ENCODE measurements around the gene VPS8. TPM values are rescaled to one million over a fixed set of nuclear protein-coding genes. Genes with fewer than 3 reads are reported as not detected.
"Not testable (repeated sequence)": the region's sequence is repeated elsewhere in the genome, so short reads cannot be mapped to it uniquely, and the experiment has no call there.

VPS8 gene
- total and polyA plus RNA-seq, 2 donors (not counting 1 experiment from before 2014, with no cell fraction given) = 24.9 to 99.4 TPM

- H3K4me2 ChIP-seq (ENCODE audit: extremely low read depth, insufficient read depth, low read length) = no peak overlapping the region
- H3K4me3 ChIP-seq (replicated peaks in 1 of 4; ENCODE audit: control extremely low read depth in 1 of 4, insufficient read depth in 1 of 4, low read depth in 3 of 4, low read length in 4 of 4) = no peak overlapping the region
- TF ChIP-seq CTCF (conservative IDR thresholded peaks at IDR 0.05 in 1 of 2, IDR thresholded peaks at IDR 0.05 in 1 of 2; ENCODE audit: low read depth in 1 of 2, low read length in 2 of 2) = no peak
- TF ChIP-seq EZH2 (IDR thresholded peaks at IDR 0.05; ENCODE audit: low read length, missing control alignments) = no peak
- no peaks in the 10 kb centered on the region for H3K27me3 ChIP-seq (ENCODE audit: control insufficient read depth, insufficient read depth, low read length)
- H3K79me2 ChIP-seq (ENCODE audit: control insufficient read depth, insufficient read depth, low read length) = no peaks in the 10 kb centered on the region
- H3K36me3 ChIP-seq (ENCODE audit: control insufficient read depth, insufficient read depth, low read length) = no peaks in the 10 kb centered on the region
- no peak overlapping the region for H2AFZ ChIP-seq (ENCODE audit: low read length)
- H3K27ac ChIP-seq (ENCODE audit: insufficient read depth, low read length) = no peak overlapping the region
- no peaks in the 10 kb centered on the region for H3K4me1 ChIP-seq (ENCODE audit: control insufficient read depth, extremely low read depth, insufficient read depth, low read length)
- H4K20me1 ChIP-seq (ENCODE audit: control insufficient read depth, extremely low read depth, insufficient read depth, low read length) = no peaks in the 10 kb centered on the region
- DNase-seq (ENCODE audit: low read depth in 2 of 2) = no peak
- no peaks in the 10 kb centered on the region for H3K9me3 ChIP-seq (ENCODE audit: control insufficient read depth, insufficient read depth, low read depth, low read length)
- no peak overlapping the region for H3K9ac ChIP-seq (ENCODE audit: insufficient read depth, low read length)
These were observed 197.7 kb downstream of the VPS8 start for GRCh38 chr3:185009650-185010049.

GRCh38 chr3:185017584-185017983, 205.6 kb downstream of the VPS8 start:
- H3K27me3 ChIP-seq (ENCODE audit: control insufficient read depth, insufficient read depth, low read length); H4K20me1 ChIP-seq (ENCODE audit: control insufficient read depth, extremely low read depth, insufficient read depth, low read length); H3K9me3 ChIP-seq (ENCODE audit: control insufficient read depth, insufficient read depth, low read depth, low read length); H3K36me3 ChIP-seq (ENCODE audit: control insufficient read depth, insufficient read depth, low read length); H3K9ac ChIP-seq (ENCODE audit: insufficient read depth, low read length); H3K4me3 ChIP-seq (replicated peaks in 1 of 4; ENCODE audit: control extremely low read depth in 1 of 4, insufficient read depth in 1 of 4, low read depth in 3 of 4, low read length in 4 of 4); DNase-seq (ENCODE audit: low read depth in 2 of 2); H3K27ac ChIP-seq (ENCODE audit: insufficient read depth, low read length); H3K4me1 ChIP-seq (ENCODE audit: control insufficient read depth, extremely low read depth, insufficient read depth, low read length); H2AFZ ChIP-seq (ENCODE audit: low read length); H3K79me2 ChIP-seq (ENCODE audit: control insufficient read depth, insufficient read depth, low read length); H3K4me2 ChIP-seq (ENCODE audit: extremely low read depth, insufficient read depth, low read length): not testable (repeated sequence)

- not testable (repeated sequence) for H3K9ac ChIP-seq (ENCODE audit: insufficient read depth, low read length); H3K9me3 ChIP-seq (ENCODE audit: control insufficient read depth, insufficient read depth, low read depth, low read length); H3K4me1 ChIP-seq (ENCODE audit: control insufficient read depth, extremely low read depth, insufficient read depth, low read length); H4K20me1 ChIP-seq (ENCODE audit: control insufficient read depth, extremely low read depth, insufficient read depth, low read length); DNase-seq (ENCODE audit: low read depth in 2 of 2); H3K79me2 ChIP-seq (ENCODE audit: control insufficient read depth, insufficient read depth, low read length); H2AFZ ChIP-seq (ENCODE audit: low read length); H3K4me2 ChIP-seq (ENCODE audit: extremely low read depth, insufficient read depth, low read length); H3K36me3 ChIP-seq (ENCODE audit: control insufficient read depth, insufficient read depth, low read length); H3K27ac ChIP-seq (ENCODE audit: insufficient read depth, low read length); H3K27me3 ChIP-seq (ENCODE audit: control insufficient read depth, insufficient read depth, low read length); H3K4me3 ChIP-seq (replicated peaks in 1 of 4; ENCODE audit: control extremely low read depth in 1 of 4, insufficient read depth in 1 of 4, low read depth in 3 of 4, low read length in 4 of 4)
These were observed 206.0 kb downstream of the VPS8 start for GRCh38 chr3:185017996-185018395.

- no peaks in the 10 kb centered on the region for H3K27me3 ChIP-seq (ENCODE audit: control insufficient read depth, insufficient read depth, low read length)
- no peak overlapping the region for H3K9ac ChIP-seq (ENCODE audit: insufficient read depth, low read length)
- no peak overlapping the region for H3K27ac ChIP-seq (ENCODE audit: insufficient read depth, low read length)
- H3K9me3 ChIP-seq (ENCODE audit: control insufficient read depth, insufficient read depth, low read depth, low read length) = no peaks in the 10 kb centered on the region
- no peak overlapping the region for H3K4me3 ChIP-seq (replicated peaks in 1 of 4; ENCODE audit: control extremely low read depth in 1 of 4, insufficient read depth in 1 of 4, low read depth in 3 of 4, low read length in 4 of 4)
- TF ChIP-seq EZH2 (IDR thresholded peaks at IDR 0.05; ENCODE audit: low read length, missing control alignments) (no peak), CTCF (conservative IDR thresholded peaks at IDR 0.05 in 1 of 2, IDR thresholded peaks at IDR 0.05 in 1 of 2; ENCODE audit: low read depth in 1 of 2, low read length in 2 of 2) (no peak)
- DNase-seq (ENCODE audit: low read depth in 2 of 2) = peak in 1 of 2 donors; percentile 23
- no peak overlapping the region for H2AFZ ChIP-seq (ENCODE audit: low read length)
- no peak overlapping the region for H3K4me2 ChIP-seq (ENCODE audit: extremely low read depth, insufficient read depth, low read length)
- no peaks in the 10 kb centered on the region for H3K36me3 ChIP-seq (ENCODE audit: control insufficient read depth, insufficient read depth, low read length)
- no peaks in the 10 kb centered on the region for H3K4me1 ChIP-seq (ENCODE audit: control insufficient read depth, extremely low read depth, insufficient read depth, low read length)
- H4K20me1 ChIP-seq (ENCODE audit: control insufficient read depth, extremely low read depth, insufficient read depth, low read length) = no peaks in the 10 kb centered on the region
- H3K79me2 ChIP-seq (ENCODE audit: control insufficient read depth, insufficient read depth, low read length) = no peaks in the 10 kb centered on the region
These were observed 209.3 kb downstream of the VPS8 start for GRCh38 chr3:185021256-185021655.
